Measurements from ENCODE around the gene CMTM4.
"Not testable (repeated sequence)": the region's sequence is repeated elsewhere in the genome, so short reads cannot be mapped to it uniquely, and the experiment has no call there.

Gene CMTM4

DNA sequence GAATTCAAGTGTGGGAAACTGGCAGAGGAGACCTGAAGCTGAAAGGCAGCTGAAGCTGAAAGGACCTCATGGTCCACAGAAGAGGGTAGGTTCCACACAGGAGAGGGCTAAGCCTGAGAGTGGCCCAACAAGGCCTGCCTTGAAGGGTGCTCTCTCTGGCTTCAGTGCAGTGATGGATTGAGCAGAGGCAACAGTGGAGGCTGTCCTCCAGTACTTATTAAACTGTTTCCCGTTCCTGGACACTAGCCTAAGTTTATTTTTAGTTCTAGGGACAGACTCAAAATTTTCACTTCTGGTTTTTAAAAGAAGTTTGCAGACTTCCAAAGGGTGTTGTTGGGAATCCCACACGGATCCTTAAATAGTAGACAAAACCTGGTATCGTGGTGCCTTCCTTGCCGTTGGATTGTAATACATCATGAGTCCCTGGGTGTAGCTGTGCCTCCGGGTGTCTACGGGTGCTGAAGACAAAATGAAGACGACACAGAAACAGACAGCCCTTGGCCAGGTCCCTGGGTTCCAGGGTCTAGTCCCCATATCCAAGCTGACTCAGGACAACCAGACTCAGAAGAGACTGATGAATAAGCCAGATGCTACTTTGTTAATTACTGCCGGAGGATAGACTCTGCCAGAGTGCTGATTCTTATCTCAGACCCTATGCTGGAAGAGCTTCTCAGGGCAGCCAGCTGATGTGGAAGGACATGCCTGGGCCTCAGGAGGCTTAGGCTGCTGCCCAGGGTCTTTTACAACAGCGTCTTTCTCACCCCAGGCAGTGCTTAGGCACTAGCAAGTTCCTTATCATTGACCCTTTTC is 7.1 kb upstream of the CMTM4 start:
- DNase-seq: no peak

DNA sequence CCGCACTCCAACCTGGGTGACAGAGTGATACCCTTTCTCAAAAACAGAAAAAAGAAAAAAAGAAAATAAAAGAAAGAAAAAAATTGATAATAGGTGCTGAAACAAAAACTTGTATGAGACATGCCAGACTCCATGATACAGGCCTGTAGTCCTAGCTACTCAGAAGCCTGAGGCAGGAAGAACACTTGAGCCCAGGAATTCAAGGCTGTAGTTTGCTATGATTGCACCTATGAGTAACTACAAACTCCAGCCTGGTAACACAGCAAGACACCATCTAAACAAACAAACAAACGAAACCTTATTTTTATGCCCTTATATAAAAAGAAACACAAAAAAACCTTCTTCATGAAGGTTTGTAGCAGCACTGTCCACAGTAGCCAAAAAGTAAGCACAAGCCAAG is 5.0 kb upstream of the CMTM4 start:
- DNase-seq: no peak

GRCh38 chr16:66701026-66701425 is 4.5 kb upstream of the CMTM4 start:
- no peak for DNase-seq

- DNase-seq: no peak
Measured at GRCh38 chr16:66699898-66700297, 3.4 kb upstream of the CMTM4 start.

GRCh38 chr16:66698046-66698445 is 1.5 kb upstream of the CMTM4 start:
- DNase-seq: no peak

DNA sequence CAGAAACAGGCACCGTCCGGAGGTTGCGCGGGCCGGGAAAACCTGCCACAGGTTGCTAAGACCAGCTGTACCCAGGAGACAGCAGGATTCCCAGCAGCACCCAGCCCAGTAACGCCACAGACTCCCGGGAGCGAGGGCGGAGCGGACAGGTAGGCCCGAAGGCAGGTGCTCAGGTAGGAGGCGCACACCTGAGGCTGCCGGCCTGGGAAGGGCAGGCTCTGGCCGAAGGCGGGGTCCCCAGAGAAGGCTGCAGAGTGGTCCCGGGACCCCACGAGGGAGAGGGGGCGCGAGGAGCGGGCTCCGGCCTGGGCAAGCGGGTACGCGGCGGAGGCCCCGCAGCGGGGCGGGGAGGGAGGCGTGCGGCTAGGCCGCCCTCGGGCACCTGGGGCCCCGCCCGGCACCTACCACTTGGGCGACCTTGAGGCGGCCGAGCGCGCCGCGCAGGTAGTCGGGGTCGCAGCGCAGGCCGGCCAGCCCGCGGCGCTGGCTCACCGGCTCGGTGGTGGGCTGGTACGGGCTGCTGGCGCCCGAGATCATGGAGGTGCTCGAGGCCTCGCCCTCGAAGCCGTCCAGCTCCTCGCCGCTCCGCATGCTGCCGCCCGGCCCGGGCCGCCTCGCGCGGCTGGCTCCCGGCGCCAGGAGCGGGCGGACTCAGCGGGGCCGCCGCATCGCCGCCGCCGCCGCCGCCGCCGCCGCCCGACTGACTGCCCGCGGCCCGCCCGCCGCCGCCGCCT is 441 bp downstream of the CMTM4 start:
- no peak for DNase-seq

DNA sequence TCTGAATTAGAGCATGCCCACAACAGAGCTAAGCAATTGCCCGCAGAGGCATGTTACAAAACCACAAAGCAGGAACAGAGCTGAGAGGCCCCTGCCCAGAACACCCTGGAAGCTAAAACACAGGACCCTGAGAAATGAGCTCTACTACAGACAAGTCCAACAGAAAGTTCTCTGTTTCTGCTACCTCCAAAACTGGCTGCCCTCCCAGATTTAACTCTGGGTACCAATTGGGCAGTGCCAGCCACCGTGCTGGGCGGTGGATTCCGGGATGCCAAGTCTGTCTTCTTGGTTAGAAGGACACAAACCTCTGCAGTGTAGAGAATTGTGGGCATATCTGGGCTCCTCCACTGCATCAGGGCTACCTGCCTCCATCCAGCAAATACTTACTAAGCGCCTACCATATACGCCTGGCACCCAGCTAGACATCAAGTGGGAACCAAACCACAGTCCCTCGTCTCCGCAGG is 1.0 kb downstream of the CMTM4 start:
- DNase-seq: no peak

- no peak for DNase-seq
Measured at GRCh38 chr16:66693149-66693548, 3.4 kb downstream of the CMTM4 start.

GRCh38 chr16:66692341-66692740 is 4.2 kb downstream of the CMTM4 start:
- DNase-seq: no peak

DNA sequence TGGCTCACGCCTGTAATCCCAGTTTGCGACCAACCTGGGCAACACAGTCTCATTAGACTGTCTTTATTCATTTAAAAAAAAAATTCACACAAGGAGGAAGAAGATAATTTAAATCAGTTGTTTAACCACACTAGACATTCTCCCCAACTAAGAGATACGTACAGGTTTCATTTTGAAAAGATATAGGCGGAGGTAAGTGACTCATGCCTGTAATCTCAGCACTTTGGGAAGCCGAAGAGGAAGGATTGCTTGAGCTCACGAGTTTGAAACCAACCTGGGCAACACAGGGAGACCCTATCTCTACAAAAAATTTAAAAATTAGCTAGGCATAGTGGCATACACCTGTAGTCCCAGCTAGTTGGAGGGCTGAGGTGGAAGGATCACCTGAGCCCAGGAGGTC is 5.3 kb downstream of the CMTM4 start:
- DNase-seq: no peak

DNA sequence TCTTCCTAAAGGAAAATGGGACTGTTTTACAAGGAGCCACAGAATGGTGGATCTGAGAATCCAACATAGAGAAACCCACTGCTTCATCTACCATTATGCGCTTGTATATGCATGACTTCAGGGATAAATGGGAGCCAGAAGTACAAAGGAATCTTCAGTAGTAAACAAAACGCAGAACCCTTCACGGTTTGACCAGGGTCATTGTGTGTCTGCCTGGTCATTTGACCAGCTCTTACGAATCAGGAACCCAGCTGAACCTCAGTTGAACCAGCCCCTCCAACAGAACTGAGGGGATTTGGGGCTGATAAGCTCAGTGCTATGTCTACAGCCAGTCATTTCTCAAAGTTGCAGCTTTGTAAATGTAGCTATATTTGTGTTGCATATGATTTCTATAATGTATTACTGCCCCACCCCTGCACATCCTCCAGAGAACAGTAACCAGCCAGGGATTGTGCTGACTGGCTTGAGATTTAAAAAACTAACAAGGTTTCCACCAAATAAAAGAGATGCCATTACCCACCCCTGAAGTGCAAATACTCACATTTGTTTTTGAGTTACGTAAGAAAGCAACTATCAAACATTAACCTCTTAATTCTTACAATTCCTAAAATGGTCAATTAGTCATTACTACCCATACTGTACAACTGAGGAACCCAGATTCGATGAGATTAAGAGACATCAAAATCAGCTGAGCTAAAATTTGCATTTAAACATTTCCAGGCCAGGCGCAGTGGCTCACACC is 6.3 kb downstream of the CMTM4 start:
- no peak for DNase-seq

DNA sequence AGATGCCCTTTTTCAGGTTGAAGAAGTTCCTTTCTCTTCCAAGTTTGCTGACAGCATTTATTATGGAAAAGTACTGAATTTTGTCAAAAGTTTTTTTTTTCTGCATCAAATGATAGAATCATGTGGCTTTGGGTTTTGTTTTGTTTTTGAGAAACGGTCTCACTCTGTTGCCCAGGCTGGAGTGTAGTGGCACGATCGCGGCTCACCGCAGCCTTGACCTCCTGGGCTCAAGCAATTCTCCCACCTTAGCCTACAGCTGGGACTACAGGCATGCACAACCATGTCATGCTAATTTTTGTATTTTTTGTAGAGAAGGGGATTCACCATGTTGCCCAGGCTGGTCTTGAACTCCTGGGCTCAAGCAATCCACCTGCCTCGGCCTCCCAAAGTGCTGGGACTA is 7.3 kb downstream of the CMTM4 start:
- DNase-seq: no peak

GRCh38 chr16:66687906-66688625 is 8.5 kb downstream of the CMTM4 start:
- no peak for DNase-seq

DNA sequence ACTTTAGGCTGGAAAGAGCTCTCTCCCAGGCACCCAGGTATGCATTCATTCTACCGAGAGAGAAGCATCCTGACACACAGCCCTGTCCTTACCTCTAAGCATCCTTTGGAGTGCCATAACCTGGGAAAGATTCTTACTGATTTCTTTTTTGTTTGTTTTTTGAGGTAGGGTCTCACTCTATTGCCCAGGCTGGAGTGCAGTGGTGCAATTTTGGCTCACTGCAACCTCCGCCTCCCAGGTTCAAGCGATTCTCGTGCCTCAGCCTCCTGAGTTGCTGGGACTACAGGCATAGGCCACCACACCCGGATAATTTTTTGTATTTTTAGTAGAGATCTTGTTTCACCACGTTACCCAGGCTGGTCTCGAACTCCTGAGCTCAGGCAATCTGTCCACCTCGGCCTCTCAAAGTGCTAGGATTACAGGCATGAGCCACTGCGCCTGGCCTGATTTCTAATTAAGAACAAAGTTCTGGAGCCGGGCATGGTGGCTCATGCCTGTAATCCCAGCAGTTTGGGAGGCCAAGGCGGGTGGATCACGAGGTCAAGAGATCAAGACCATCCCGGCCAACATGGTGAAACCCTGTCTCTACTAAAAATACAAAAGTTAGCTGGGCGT is 10.9 kb downstream of the CMTM4 start:
- not testable (repeated sequence) for DNase-seq

DNA sequence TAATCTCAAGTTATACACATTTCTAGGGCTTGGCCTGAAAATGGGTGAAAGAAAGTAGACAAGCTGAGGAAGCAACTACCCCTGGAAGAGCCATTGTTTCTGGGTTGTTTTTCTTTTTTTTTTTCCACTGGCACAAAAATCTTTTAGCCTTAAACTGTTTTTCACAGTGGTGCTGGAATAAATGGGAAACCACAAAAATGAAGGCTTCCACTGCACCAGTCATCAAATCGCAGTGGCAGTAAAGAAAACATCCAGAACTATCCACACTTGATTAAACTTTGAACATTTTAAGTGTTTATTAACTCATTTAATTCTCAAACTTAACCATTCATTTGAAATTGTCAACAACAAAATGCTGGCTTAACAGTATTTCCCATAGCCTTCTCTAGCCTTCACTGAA is 14.3 kb downstream of the CMTM4 start:
- no peak for DNase-seq

DNA sequence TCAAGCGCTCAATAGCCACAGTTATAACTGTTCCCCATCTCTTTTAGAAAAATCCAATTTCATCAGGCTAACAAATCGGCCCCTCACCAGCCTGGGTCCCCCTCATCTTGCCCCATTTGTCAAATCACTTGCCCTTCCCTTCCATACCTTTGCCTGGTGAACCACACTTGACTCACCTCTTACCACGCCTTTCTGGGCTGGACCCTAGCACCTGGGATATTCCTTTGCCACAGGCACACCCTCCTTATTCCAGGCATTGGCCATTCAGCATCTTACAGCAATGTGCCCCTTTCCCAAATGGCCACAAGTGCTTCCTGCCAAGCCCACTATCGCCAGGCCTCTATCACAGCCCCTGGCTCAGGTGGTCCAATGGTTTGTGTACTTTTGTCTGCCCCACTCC is 14.9 kb downstream of the CMTM4 start:
- no peak for DNase-seq

- DNase-seq: no peak
Measured at GRCh38 chr16:66678337-66678736, 18.2 kb downstream of the CMTM4 start.

DNA sequence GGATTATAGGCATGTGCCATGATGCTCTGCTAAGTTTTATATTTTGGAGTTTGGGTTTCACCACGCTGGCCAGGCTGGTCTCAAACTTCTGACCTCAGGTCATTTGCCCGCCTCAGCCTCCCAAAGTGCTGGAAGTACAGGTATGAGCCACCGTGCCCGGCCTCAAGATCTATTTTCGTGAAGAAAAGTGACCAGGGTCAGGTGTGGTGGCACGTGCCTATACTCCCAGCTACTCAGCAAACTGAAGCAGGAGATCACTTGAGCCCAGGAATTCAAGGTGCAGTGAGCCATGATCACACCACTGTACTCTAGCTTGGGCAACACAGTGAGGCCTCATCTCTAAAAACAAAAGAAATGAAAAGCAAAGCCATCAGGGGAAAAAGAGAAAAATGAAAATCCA is 18.7 kb downstream of the CMTM4 start:
- no peak for DNase-seq

DNA sequence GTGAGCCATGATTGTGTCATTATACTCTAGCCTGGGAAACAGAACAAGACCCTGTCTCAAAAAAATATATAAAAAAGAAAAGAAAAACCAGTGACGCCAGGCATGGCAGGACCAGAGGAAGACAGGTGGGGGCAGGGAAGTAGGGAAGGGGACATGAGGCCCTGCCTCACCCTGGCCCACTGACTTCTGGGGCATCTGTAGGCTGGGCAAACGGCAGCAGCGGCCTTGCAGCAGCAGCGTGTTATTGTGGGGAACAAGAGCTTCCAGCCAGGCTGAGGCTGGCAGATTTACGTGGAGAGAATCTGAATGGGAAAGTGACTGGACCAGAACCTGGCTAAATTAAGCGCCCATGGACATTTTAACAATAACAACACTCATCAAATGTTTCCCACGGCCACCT is 19.4 kb downstream of the CMTM4 start:
- DNase-seq: no peak

GRCh38 chr16:66676599-66676998 is 19.9 kb downstream of the CMTM4 start:
- no peak for DNase-seq

DNA sequence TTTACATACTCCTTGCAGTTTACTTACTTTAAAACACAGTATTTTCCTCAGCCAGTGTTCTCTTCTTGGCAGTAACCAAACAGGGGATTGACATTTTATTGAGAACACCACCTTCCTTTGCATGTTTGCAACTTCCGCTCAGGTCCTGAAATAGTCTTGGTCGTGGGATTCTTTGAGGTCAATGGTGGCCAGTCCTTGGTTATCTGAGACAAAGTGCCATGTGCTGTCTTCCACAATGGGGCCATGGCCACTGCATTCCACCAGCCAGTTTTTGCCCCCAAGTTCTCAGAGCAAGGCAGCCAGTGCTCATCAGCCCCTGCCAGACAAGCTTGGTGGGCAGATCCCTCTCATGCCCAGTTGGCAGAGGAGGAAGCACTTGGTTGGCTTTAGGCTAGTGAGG is 22.9 kb downstream of the CMTM4 start:
- no peak for DNase-seq

DNA sequence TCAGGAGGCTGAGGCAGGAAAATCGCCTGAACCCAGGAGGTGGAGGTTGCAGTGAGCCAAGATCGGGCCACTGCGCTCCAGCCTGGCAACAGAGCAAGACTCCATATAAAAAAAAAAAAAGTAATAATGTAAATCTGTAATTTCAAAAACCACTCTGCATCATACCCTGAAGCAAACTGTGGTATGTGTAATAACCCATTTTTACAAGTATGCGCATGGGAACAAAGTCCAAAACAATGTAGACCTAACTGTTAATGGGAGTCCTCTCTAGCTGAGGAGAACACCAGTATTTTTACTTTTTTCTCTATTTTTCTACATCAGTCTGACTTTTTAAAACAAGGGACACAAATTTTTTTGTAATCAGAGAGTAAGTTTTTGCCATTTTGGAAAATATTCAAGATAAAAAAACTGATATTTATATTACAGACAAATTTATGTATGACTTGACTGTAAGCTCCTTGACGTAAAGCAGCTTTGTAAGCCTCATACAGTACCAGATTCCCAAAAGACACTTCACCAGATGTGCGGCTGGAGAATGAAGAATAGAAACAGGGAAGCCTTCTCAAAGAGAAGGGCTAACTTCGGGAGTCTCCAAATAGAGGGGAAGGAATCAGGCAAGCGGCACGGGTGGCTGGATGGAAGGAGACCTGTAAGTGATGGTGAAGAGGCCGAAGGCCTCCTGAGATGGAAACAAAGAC is 25.7 kb downstream of the CMTM4 start:
- DNase-seq: no peak
